H1 (cell line): ENCODE measurements around the gene FMNL2. TPM values are rescaled to one million over a fixed set of nuclear protein-coding genes. Genes with fewer than 3 reads are reported as not detected.

Experiments used
- ASH2L ChIP-seq: fragments of 200-600, 300-600 bp; sonication (generic); IDR thresholded peaks from one replicate; pipeline ENCODE4 v1.7.1; 2017; ENCODE audit warnings: low read length
- CHD1 ChIP-seq: IDR thresholded peaks from 2 replicates; pipeline ENCODE4 v1.6.1; 2012; ENCODE audit warnings: low read depth, low read length, improper control_type of control experiment
- PHF8 ChIP-seq: fragments of 200-600 bp; sonication (generic); conservative IDR thresholded peaks from 2 replicates; pipeline ENCODE4 v1.7.1; 2012; ENCODE audit warnings: low read depth, mild to moderate bottlenecking, inconsistent platforms, low read length, moderate library complexity
- POLR2A ChIP-seq, 2 experiments: IDR thresholded peaks; 1 replicate in 1 of 2; 2 replicates in 1 of 2; pipeline ENCODE4 v1.6.1; 2011; ENCODE audit warnings: low read depth in 2 of 2, low read length in 2 of 2, mild to moderate bottlenecking in 2 of 2; ENCODE audit errors: control extremely low read depth in 1 of 2
- SAP30 ChIP-seq: fragments of 300-600 bp; sonication (generic); IDR thresholded peaks from 2 replicates; pipeline ENCODE4 v1.7.1; 2012; ENCODE audit warnings: low read length, moderate library complexity, mild to moderate bottlenecking, inconsistent platforms; ENCODE audit not compliant: insufficient read depth, insufficient replicate concordance
- SIN3A ChIP-seq, 2 experiments: IDR thresholded peaks in 1 of 2; conservative IDR thresholded peaks in 1 of 2; 2 replicates each; pipeline ENCODE4 v1.6.1; 2011 to 2012; ENCODE audit warnings: low read length in 2 of 2, improper control_type of control experiment in 1 of 2, low read depth in 1 of 2, mild to moderate bottlenecking in 1 of 2
- SUZ12 ChIP-seq: fragments of 200-600 bp; sonication (generic); IDR thresholded peaks from 2 replicates; pipeline ENCODE4 v1.6.1; 2012; ENCODE audit warnings: mild to moderate bottlenecking, inconsistent platforms, low read length, moderate library complexity, mixed read lengths
- polyA plus RNA-seq, 7 experiments: library from polyadenylated mRNA; depleted of rRNA in 3 of 7; stranded (reverse) in 5 of 7; unstranded in 2 of 7; fragments of >200 nt in 5 of 7; fragments of 200-250 nt in 2 of 7; gene quantifications; 1 replicate in 5 of 7; 2 replicates in 1 of 7; 4 replicates in 1 of 7; pipeline versions ENCODE4 v1.2.1 to v1.2.3, GENCODE V29; 2011 to 2013; ENCODE audit warnings: missing spikeins in 2 of 7, mixed read lengths in 2 of 7
- total RNA-seq: library from RNA; stranded (reverse); fragmentation: NEBNext Ultra II Directional; extraction: Animal tissue kit (Norgen Biotek cat#: 25700); gene quantifications from 2 replicates; pipeline ENCODE4 v1.2.1, GENCODE V29; 2021
- TF ChIP-seq, protein P1 (sequence below), 3 experiments: IDR thresholded peaks; 1 replicate in 2 of 3; 2 replicates in 1 of 3; pipeline versions ENCODE4 v1.5.1 to v1.6.1; 2011; ENCODE audit warnings: low read length in 3 of 3, mild to moderate bottlenecking in 3 of 3, inconsistent platforms in 2 of 3, low read depth in 1 of 3, moderate library complexity in 1 of 3; ENCODE audit not compliant: insufficient read depth in 1 of 3; ENCODE audit errors: control extremely low read depth in 1 of 3

FMNL2 gene
- total and polyA plus RNA-seq, 2 of the 8 experiments (the other 6 are each of a cell fraction or from before 2014, with no cell fraction given): 15.5 to 45.1 TPM

DNA sequence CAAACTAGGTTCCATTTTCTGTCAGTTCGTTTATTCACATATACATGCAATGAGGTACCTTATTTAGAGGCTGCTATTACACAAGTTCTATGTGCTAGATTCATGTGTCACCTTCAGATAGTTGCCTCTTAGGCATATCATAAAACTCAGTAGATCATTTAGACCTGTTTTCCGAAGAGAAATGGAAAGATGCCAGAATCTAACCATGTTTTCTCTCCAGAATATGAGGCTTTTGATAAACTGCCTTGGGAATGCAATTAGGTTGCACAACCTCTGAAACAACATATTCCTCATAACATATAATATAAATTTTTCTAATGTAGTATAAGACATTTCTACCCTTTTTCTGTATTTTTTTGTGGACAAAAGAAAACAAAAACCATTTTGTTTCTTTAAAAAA is 274.2 kb downstream of the FMNL2 start (continued):
- TF ChIP-seq SIN3A (conservative IDR thresholded peaks at IDR 0.05 in 1 of 2, IDR thresholded peaks at IDR 0.05 in 1 of 2; ENCODE audit: low read depth in 1 of 2, low read length in 2 of 2) (no peak), ASH2L (no peak), CHD1 (no peak), SAP30 (no peak), SUZ12 (no peak), PHF8 (no peak), POLR2A (IDR thresholded peaks at IDR 0.05; ENCODE audit: control extremely low read depth in 1 of 2, low read depth in 2 of 2, low read length in 2 of 2) (no peak)
- TF ChIP-seq, protein P1, sequence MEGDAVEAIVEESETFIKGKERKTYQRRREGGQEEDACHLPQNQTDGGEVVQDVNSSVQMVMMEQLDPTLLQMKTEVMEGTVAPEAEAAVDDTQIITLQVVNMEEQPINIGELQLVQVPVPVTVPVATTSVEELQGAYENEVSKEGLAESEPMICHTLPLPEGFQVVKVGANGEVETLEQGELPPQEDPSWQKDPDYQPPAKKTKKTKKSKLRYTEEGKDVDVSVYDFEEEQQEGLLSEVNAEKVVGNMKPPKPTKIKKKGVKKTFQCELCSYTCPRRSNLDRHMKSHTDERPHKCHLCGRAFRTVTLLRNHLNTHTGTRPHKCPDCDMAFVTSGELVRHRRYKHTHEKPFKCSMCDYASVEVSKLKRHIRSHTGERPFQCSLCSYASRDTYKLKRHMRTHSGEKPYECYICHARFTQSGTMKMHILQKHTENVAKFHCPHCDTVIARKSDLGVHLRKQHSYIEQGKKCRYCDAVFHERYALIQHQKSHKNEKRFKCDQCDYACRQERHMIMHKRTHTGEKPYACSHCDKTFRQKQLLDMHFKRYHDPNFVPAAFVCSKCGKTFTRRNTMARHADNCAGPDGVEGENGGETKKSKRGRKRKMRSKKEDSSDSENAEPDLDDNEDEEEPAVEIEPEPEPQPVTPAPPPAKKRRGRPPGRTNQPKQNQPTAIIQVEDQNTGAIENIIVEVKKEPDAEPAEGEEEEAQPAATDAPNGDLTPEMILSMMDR (IDR thresholded peaks at IDR 0.05; ENCODE audit: control extremely low read depth in 1 of 3, insufficient read depth in 1 of 3, low read depth in 1 of 3, low read length in 3 of 3): no peak
- TF ChIP-seq, all 59 proteins: peak for 0
